Thyroid gland (tissue), 4 donors: ENCODE measurements around the gene CFAP157. TPM values are rescaled to one million over a fixed set of nuclear protein-coding genes. Genes with fewer than 3 reads are reported as not detected.
A peak's percentile ranks its signal among the peaks of the same experiment; 100 is the strongest.

Experiments
- DNase-seq, 2 donors: peaks; one replicate each; pipeline ENCODE4 v3.0.0-alpha.2; 2019
- H3K27ac ChIP-seq, 3 donors: fragments of 200-600 bp; sonication (generic); 1 replicate in 2 of 3; 2 replicates in 1 of 3; pipeline ENCODE4 v1.5.1; 2016 to 2019; ENCODE audit warnings: mild to moderate bottlenecking in 1 of 3, moderate library complexity in 1 of 3
- H3K27me3 ChIP-seq: fragments of 200-600 bp; sonication (generic); one replicate; pipeline ENCODE4 v1.5.1; 2019
- H3K36me3 ChIP-seq, 2 donors: fragments of 200-600 bp; sonication (generic); one replicate each; pipeline ENCODE4 v1.5.1; 2016 to 2019
- H3K4me1 ChIP-seq, 2 donors: fragments of 200-600 bp; sonication (generic); one replicate each; pipeline ENCODE4 v1.5.1; 2017 to 2019
- H3K4me3 ChIP-seq, 3 donors: fragments of 200-600 bp; sonication (generic); replicated peaks in 1 of 3; 1 replicate in 2 of 3; 2 replicates in 1 of 3; pipeline ENCODE4 v1.5.1; 2016; ENCODE audit warnings: mild to moderate bottlenecking in 1 of 3
- H3K9me3 ChIP-seq: fragments of 200-600 bp; sonication (generic); one replicate; pipeline ENCODE4 v1.5.1; 2017
- CTCF ChIP-seq, 6 experiments: fragments of 200-600 bp in 3 of 6; fragments of 450-650 bp in 3 of 6; sonication (generic) in 3 of 6; IDR thresholded peaks; one replicate each; pipeline ENCODE4 v1.5.1; 2016 to 2019; ENCODE audit warnings: antibody characterized with exemption in 6 of 6, mild to moderate bottlenecking in 2 of 6, inconsistent platforms in 1 of 6, moderate library complexity in 1 of 6
- POLR2A ChIP-seq, 2 donors: fragments of 450-650 bp; IDR thresholded peaks; one replicate each; pipeline ENCODE4 v1.6.1; 2017; ENCODE audit warnings: antibody characterized with exemption in 2 of 2, mild to moderate bottlenecking in 2 of 2, moderate library complexity in 1 of 2
- WGBS, 2 donors: methylation state at CpG; one replicate each; pipeline ENCODE4 v1.1.5; 2017; 5-methylcytosine and 5-hydroxymethylcytosine counted together
- intact Hi-C: fragments of 100-400 bp; cut with DNase I; formaldehyde crosslinking; loops from one replicate; pipeline ENCODE4 v1.15.1; 2023
- total RNA-seq, 4 donors: library from RNA; depleted of rRNA; stranded (reverse); fragments of >200 nt; gene quantifications; one replicate each; pipeline ENCODE4 v1.2.3, GENCODE V29; 2016

Gene CFAP157
- total RNA-seq, 4 donors from 2014 or later = 0.22 to 3.0 TPM; not detected in 2

GRCh38 chr9:127739614-127740330 lies 33.0 kb downstream of the CFAP157 start:
- Histone ChIP-seq H3K27me3 (no peaks in the 10 kb centered on the region), H3K4me1 (peaks cover 7% of the 10 kb centered on the region in 2 donors), H3K36me3 (peaks cover 0 to 18% of the 10 kb centered on the region in 2 donors), H3K27ac (peak overlapping the region in 2 of 3 donors; percentile 21 to 40), H3K4me3 (no peak overlapping the region), H3K9me3 (no peaks in the 10 kb centered on the region)
- WGBS, 2 donors = 82% methylated on average over 16 to 19 of the region's 19 CpGs
- TF ChIP-seq CTCF (IDR thresholded peaks at IDR 0.05) (no peak), POLR2A (IDR thresholded peaks at IDR 0.05) (no peak)
- intact Hi-C loops = loop anchor here (5.0 kb wide), 3 partner anchors 43 to 178 kb away; partner anchors contain the start of gene ST6GALNAC4
- no peak for DNase-seq

GRCh38 chr9:127741831-127742434 lies 35.1 kb downstream of the CFAP157 start:
- WGBS, 2 donors = 41 to 53% methylated on average over 15 to 34 of the region's 38 CpGs
- DNase-seq = peak; percentile 61 to 72
- Histone ChIP-seq H3K4me1 (peaks cover 7% of the 10 kb centered on the region in 2 donors), H3K27me3 (no peaks in the 10 kb centered on the region), H3K36me3 (peaks cover 0 to 18% of the 10 kb centered on the region in 2 donors), H3K27ac (no peak overlapping the region), H3K9me3 (no peaks in the 10 kb centered on the region), H3K4me3 (no peak overlapping the region)
- TF ChIP-seq POLR2A (IDR thresholded peaks at IDR 0.05) = no peak
- no peak for TF ChIP-seq CTCF (IDR thresholded peaks at IDR 0.05)
- intact Hi-C loops = no loop called here

DNA sequence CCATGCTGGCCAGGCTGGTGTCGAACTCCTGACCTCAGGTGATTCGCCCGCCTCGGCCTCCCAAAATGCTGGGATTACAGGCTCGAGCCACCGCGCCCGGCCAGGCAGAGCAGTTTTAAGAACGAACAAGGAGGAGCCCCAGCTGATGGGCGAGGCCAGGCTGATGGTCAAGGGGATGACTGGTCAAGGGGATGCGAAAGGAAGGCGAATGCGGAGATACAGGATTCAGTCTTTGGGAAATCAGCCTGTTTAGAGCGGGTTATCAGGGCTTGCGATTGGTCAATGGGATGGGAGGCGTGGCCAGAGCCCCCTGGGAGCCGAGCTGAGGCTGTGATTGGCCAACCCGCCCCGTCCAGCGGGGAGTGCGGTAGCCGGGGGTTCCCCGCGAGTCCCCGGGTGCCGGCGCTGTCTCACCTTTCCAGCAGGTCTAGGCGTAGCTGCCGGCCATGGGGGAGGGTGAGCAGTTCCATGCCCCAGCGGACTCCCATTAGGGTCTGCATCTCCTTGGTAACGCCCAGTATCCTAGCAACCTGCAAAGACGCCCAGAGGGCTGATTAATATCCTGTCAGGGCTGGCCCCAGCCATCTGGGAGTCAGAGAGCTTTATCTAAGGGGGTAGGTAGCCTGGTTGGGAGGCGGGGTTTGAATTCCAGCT lies 35.8 kb downstream of the CFAP157 start:
- DNase-seq = no peak
- TF ChIP-seq POLR2A (IDR thresholded peaks at IDR 0.05) (no peak), CTCF (IDR thresholded peaks at IDR 0.05) (no peak)
- Histone ChIP-seq H3K36me3 (peaks cover 0 to 18% of the 10 kb centered on the region in 2 donors), H3K27ac (no peak overlapping the region), H3K9me3 (no peaks in the 10 kb centered on the region), H3K27me3 (no peaks in the 10 kb centered on the region), H3K4me3 (no peak overlapping the region), H3K4me1 (peaks cover 7% of the 10 kb centered on the region in 2 donors)
- intact Hi-C loops = no loop called here
- 37 to 40% methylated on average over 32 to 33 of the region's 33 CpGs for WGBS, 2 donors

GRCh38 chr9:127744398-127745110 lies 37.8 kb downstream of the CFAP157 start:
- H3K4me3 ChIP-seq = no peak overlapping the region
- TF ChIP-seq CTCF (IDR thresholded peaks at IDR 0.05) (no peak), POLR2A (IDR thresholded peaks at IDR 0.05) (no peak)
- WGBS, 2 donors = 88 to 96% methylated on average over 15 to 18 of the region's 19 CpGs
- no peak overlapping the region for H3K27ac ChIP-seq
- intact Hi-C loops = no loop called here
- peaks cover 7% of the 10 kb centered on the region in 2 donors for H3K4me1 ChIP-seq
- H3K27me3 ChIP-seq = no peaks in the 10 kb centered on the region
- no peaks in the 10 kb centered on the region for H3K9me3 ChIP-seq
- peaks cover 0 to 18% of the 10 kb centered on the region in 2 donors for H3K36me3 ChIP-seq
- DNase-seq = no peak
